SU-DHL-6 (cell line): ENCODE data around the gene KIF21B.

Experiments
- CTCF ChIP-seq: fragments of 200-600 bp; sonication (generic); IDR thresholded peaks from one replicate; pipeline ENCODE4 v1.5.1; 2017; ENCODE audit warnings: antibody characterized with exemption, mild to moderate bottlenecking, low read length, moderate library complexity; ENCODE audit not compliant: insufficient read depth, poor library complexity, severe bottlenecking
- EZH2phosphoT487 ChIP-seq: fragments of 200-600 bp; sonication (generic), shearing (Covaris generic); conservative IDR thresholded peaks from 2 replicates; pipeline ENCODE4 v1.6.1; 2018; ENCODE audit warnings: mild to moderate bottlenecking, antibody characterized with exemption, low read length, moderate library complexity, mixed read lengths

- TF ChIP-seq CTCF (no peak), EZH2phosphoT487 (no peak)
These were observed 2.7 kb upstream of the KIF21B start for GRCh38 chr1:201026234-201026633.
